A549 (cell line): ENCODE data around the gene CDH2. TPM values are rescaled to one million over a fixed set of nuclear protein-coding genes. Genes with fewer than 3 reads are reported as not detected.

Experiments
- ATAC-seq, 2 experiments: fragments of 200-7000 bp in 1 of 2; fragments of >200 bp in 1 of 2; cut with Nextera tagmentation in 1 of 2; cut with Tn5 transposase in 1 of 2; 3 replicates each; pipeline versions ENCODE4 v1.8.0 to v1.9.1; 2018 to 2020; ENCODE audit warnings: mild to moderate bottlenecking in 1 of 2, moderate library complexity in 1 of 2
- CTCF ChIA-PET: fragments of 300-600 bp; sonication (Branson Sonifier 250); formaldehyde crosslinking; extraction: SDS; loops from one replicate; lab custom pipeline; 2021; ENCODE audit warnings: antibody characterized with exemption, inconsistent platforms; lab: Yijun Ruan, JAX
- POLR2A ChIA-PET: fragments of 350-600 bp; formaldehyde crosslinking; extraction: SDS; loops from one replicate; lab custom pipeline; 2021; ENCODE audit warnings: antibody characterized with exemption, inconsistent platforms; lab: Yijun Ruan, JAX
- DNase-seq, 2 experiments: peaks; one replicate each; pipeline versions ENCODE4 v3.0.0 to v3.0.0-alpha.2; 2011 to 2016; ENCODE audit warnings: low read depth in 1 of 2, low spot score in 1 of 2
- FAIRE-seq: peaks from 2 replicates; lab custom pipeline; 2011; peaks lifted over from hg19 to GRCh38; lab: Jason Lieb, UNC
- H3K27ac ChIP-seq, 2 experiments: fragments of >200 bp; sonication (Bioruptor Twin); formaldehyde crosslinking; 3 replicates each; pipeline ENCODE4 v1.5.1; 2016 to 2017
- H3K4me1 ChIP-seq: fragments of >200 bp; sonication (Bioruptor Twin); formaldehyde crosslinking; 3 replicates; pipeline ENCODE4 v1.6.1; 2016
- H3K4me2 ChIP-seq: fragments of >200 bp; sonication (Bioruptor Twin); formaldehyde crosslinking; 3 replicates; pipeline ENCODE4 v1.6.1; 2016
- H3K4me3 ChIP-seq: fragments of >200 bp; sonication (Bioruptor Twin); formaldehyde crosslinking; 3 replicates; pipeline ENCODE4 v1.5.1; 2016
- H3K9me3 ChIP-seq: fragments of >200 bp; sonication (Bioruptor Twin); formaldehyde crosslinking; 3 replicates; pipeline ENCODE4 v1.6.1; 2016
- CEBPB ChIP-seq, 2 experiments: fragments of >200 bp in 1 of 2; sonication (Bioruptor Twin) in 1 of 2; formaldehyde crosslinking in 1 of 2; IDR thresholded peaks; 2 replicates each; pipeline ENCODE4 v1.6.1; 2012 to 2016
- CHD4 ChIP-seq: fragments of 200-600 bp; sonication (generic); IDR thresholded peaks from 2 replicates; pipeline ENCODE4 v1.6.1; 2016; ENCODE audit warnings: antibody characterized with exemption, mild to moderate bottlenecking, borderline replicate concordance
- EHF ChIP-seq: fragments of 250-450 bp; sonication (Bioruptor Pico); IDR thresholded peaks from 2 replicates; pipeline ENCODE4 v1.5.0; 2020; ENCODE audit warnings: mild to moderate bottlenecking
- EHMT2 ChIP-seq: fragments of 200-600 bp; sonication (generic); IDR thresholded peaks from 2 replicates; pipeline ENCODE4 v1.6.1; 2016; ENCODE audit warnings: antibody characterized with exemption, low read depth, mild to moderate bottlenecking, moderate library complexity
- ELK1 ChIP-seq: fragments of 150-350 bp; IDR thresholded peaks from 2 replicates; pipeline ENCODE4 v1.6.1; 2014; ENCODE audit warnings: low read depth, mild to moderate bottlenecking, low read length
- EP300 ChIP-seq, 2 experiments: fragments of >200 bp; sonication (Bioruptor Twin); formaldehyde crosslinking; IDR thresholded peaks; 2 replicates in 1 of 2; 3 replicates in 1 of 2; pipeline ENCODE4 v1.6.1; 2016 to 2017
- FOSB ChIP-seq: fragments of 250-450 bp; sonication (Bioruptor Pico); IDR thresholded peaks from 2 replicates; pipeline ENCODE4 v1.5.0; 2020; ENCODE audit warnings: mild to moderate bottlenecking, moderate library complexity
- MAZ ChIP-seq: fragments of 150-350 bp; IDR thresholded peaks from 2 replicates; pipeline ENCODE4 v1.6.1; 2014; ENCODE audit warnings: antibody characterized with exemption, low read depth, low read length, borderline replicate concordance
- NPAS2 ChIP-seq: fragments of 250-450 bp; sonication (Bioruptor Pico); IDR thresholded peaks from 2 replicates; pipeline ENCODE4 v1.8.0; 2022; ENCODE audit warnings: mild to moderate bottlenecking, moderate library complexity, borderline replicate concordance
- RAD21 ChIP-seq, 2 experiments: fragments of >200 bp in 1 of 2; sonication (Bioruptor Twin) in 1 of 2; formaldehyde crosslinking in 1 of 2; IDR thresholded peaks in 1 of 2; conservative IDR thresholded peaks in 1 of 2; 2 replicates in 1 of 2; 3 replicates in 1 of 2; pipeline ENCODE4 v1.6.1; 2012 to 2018; ENCODE audit warnings: inconsistent platforms in 1 of 2
- RARB ChIP-seq: fragments of 250-450 bp; sonication (Bioruptor Pico); IDR thresholded peaks from 2 replicates; pipeline ENCODE4 v1.8.0; 2021; ENCODE audit warnings: mild to moderate bottlenecking, moderate library complexity
- RCOR1 ChIP-seq: fragments of 150-350 bp; IDR thresholded peaks from 2 replicates; pipeline ENCODE4 v1.6.1; 2014; ENCODE audit warnings: antibody characterized with exemption, low read length, low read depth
- RFX5 ChIP-seq: fragments of 450-650 bp; IDR thresholded peaks from 2 replicates; pipeline ENCODE4 v1.7.1; 2014; ENCODE audit warnings: antibody characterized with exemption, mild to moderate bottlenecking, moderate library complexity
- RNF2 ChIP-seq: fragments of 200-600 bp; sonication (generic); IDR thresholded peaks from 2 replicates; pipeline ENCODE4 v1.6.1; 2016; ENCODE audit warnings: low read depth, mild to moderate bottlenecking, antibody characterized with exemption, moderate library complexity, borderline replicate concordance
- SMC3 ChIP-seq: fragments of >200 bp; sonication (Bioruptor Twin); formaldehyde crosslinking; IDR thresholded peaks from 3 replicates; pipeline ENCODE4 v1.6.1; 2018; ENCODE audit warnings: inconsistent platforms
- ZC3H11A ChIP-seq: fragments of 450-650 bp; IDR thresholded peaks from 2 replicates; pipeline ENCODE4 v1.6.1; 2014; ENCODE audit warnings: antibody characterized with exemption, mild to moderate bottlenecking
- ZFP36 ChIP-seq: fragments of 450-650 bp; IDR thresholded peaks from 2 replicates; pipeline ENCODE4 v1.6.1; 2014; ENCODE audit warnings: borderline replicate concordance; ENCODE audit not compliant: partially characterized antibody
- WGBS: methylation state at CpG from one replicate; pipeline ENCODE4 v1.1.6; 2017; ENCODE audit errors: missing lambda C conversion rate; 5-methylcytosine and 5-hydroxymethylcytosine counted together
- polyA plus RNA-seq, 4 experiments: library from polyadenylated mRNA; depleted of rRNA in 3 of 4; stranded (reverse); fragments of >200 nt; fragmentation: RNase III in 1 of 4; extraction: RNeasy Plus Mini Kit Qiagen cat#74134 plus additional on column Dnase treatment in 1 of 4; gene quantifications; 2 replicates in 3 of 4; 3 replicates in 1 of 4; pipeline ENCODE4 v1.2.3, GENCODE V29; 2011 to 2017
- TF ChIP-seq, protein P1 (sequence below): fragments of >200 bp; sonication (Bioruptor Twin); formaldehyde crosslinking; IDR thresholded peaks from 3 replicates; pipeline ENCODE4 v1.5.1; 2016

CDH2 gene
- polyA plus RNA-seq, 2 of the 4 experiments (the other 2 are of a cell fraction), result 54.0 to 71.9 TPM

DNA sequence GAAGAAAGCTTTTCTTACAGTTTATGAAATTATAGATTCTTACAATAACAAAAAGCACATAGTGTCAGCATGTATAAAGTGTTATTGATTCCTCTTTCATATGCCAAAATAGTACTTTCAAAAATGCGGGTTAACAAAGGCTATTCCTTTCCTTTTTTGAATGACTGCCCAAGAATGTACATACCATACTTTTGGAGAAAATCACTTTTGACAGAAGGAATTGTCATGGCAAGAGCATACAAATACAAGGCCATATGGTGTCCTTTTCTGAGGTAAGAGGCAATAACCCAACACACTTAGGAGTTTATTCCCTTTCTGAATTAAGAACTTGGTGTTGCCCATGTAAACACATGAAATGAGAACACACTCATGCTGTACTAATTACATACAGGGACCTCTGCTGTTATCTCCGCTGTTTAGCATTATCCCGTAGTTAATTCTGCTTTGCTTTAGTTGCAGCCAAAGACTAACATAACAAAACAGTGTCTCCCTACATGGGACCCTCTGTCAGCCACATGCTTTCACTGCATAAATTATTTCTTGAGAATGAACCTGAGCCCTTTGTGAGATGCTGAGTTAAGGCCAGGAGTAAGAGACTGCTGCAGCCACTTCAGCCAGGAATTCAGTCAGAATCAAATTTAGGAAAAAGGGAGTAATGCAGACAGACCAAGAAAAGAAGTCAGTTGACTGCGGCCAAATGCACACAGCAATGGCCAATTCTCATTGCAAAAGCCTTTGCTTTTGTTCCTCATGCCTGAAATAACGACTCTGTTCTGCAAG lies 67.0 kb downstream of the CDH2 start:
- FAIRE-seq, result no peak
- DNase-seq, result no peak
- CTCF ChIA-PET, result interaction anchor here (0.5 to 1.1 kb wide), 2 partner anchors 61 to 125 kb away, joined by 3 to 4 read pairs; no protein-coding TSS in a partner anchor
- peak overlapping the region in 1 of 2 experiments; percentile 53; a peak in 2 of 6 replicates for H3K27ac ChIP-seq
- ATAC-seq, result no peak
- TF ChIP-seq EP300 (IDR thresholded peaks at IDR 0.05), result no peak
- no peak for TF ChIP-seq EHMT2
- TF ChIP-seq RCOR1, result no peak
- no peak for TF ChIP-seq ELK1
- no peak for TF ChIP-seq FOSB (CRISPR knock-in tag)
- TF ChIP-seq CHD4, result no peak
- no peak for TF ChIP-seq MAZ
- no peak for TF ChIP-seq NPAS2 (CRISPR knock-in tag)
- TF ChIP-seq RNF2, result no peak
- no peak for TF ChIP-seq CEBPB (IDR thresholded peaks at IDR 0.05)
- TF ChIP-seq ZC3H11A, result no peak
- no peak for TF ChIP-seq ZFP36
- TF ChIP-seq RARB (CRISPR knock-in tag), result no peak
- TF ChIP-seq RFX5, result no peak
- TF ChIP-seq, all 56 proteins: peak for 0
- Histone ChIP-seq H3K4me3 (no peak overlapping the region), H3K4me2 (no peak overlapping the region), H3K4me1 (peaks cover 77% of the 10 kb centered on the region), H3K9me3 (no peaks in the 10 kb centered on the region)
- WGBS, result 85% methylated on average over 5 of the region's 5 CpGs
- POLR2A ChIA-PET, result no interaction called here

DNA sequence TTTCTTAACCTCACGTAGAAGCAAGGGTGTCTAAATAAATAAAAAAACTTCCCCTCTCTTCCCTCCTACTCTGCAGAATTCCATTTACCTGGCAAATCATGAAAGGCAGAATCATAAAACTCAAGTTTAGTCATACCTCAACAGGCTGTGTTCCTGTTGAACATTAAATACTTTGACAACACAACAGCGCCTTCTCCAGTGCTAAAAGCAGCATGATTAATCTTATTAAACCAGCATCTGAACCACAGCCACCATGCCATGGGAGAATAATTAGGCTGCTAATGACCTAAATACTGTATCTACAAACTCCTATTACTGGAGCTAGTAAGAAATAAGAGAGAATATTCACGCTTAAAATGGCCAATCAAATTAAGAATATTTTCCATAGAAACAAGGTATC lies 68.1 kb downstream of the CDH2 start:
- WGBS, result 35% methylated on average over 3 of the region's 3 CpGs
- no peak for FAIRE-seq
- peak in 1 of 2 experiments; percentile 53 for DNase-seq
- Histone ChIP-seq H3K9me3 (no peaks in the 10 kb centered on the region), H3K4me1 (peaks cover 67% of the 10 kb centered on the region), H3K4me2 (peak overlapping the region; percentile 44; the same call in 2 of the 3 replicates), H3K27ac (peak overlapping the region in 1 of 2 experiments; percentile 61; a peak in 1 of 6 replicates), H3K4me3 (no peak overlapping the region)
- TF ChIP-seq RAD21 (conservative IDR thresholded peaks at IDR 0.05 in 1 of 2, IDR thresholded peaks at IDR 0.05 in 1 of 2), result peak; percentile 66 to 68
- TF ChIP-seq CEBPB (IDR thresholded peaks at IDR 0.05), result no peak
- no peak for TF ChIP-seq EHF (CRISPR knock-in tag)
- TF ChIP-seq SMC3, result peak; percentile 57
- TF ChIP-seq, protein P1, sequence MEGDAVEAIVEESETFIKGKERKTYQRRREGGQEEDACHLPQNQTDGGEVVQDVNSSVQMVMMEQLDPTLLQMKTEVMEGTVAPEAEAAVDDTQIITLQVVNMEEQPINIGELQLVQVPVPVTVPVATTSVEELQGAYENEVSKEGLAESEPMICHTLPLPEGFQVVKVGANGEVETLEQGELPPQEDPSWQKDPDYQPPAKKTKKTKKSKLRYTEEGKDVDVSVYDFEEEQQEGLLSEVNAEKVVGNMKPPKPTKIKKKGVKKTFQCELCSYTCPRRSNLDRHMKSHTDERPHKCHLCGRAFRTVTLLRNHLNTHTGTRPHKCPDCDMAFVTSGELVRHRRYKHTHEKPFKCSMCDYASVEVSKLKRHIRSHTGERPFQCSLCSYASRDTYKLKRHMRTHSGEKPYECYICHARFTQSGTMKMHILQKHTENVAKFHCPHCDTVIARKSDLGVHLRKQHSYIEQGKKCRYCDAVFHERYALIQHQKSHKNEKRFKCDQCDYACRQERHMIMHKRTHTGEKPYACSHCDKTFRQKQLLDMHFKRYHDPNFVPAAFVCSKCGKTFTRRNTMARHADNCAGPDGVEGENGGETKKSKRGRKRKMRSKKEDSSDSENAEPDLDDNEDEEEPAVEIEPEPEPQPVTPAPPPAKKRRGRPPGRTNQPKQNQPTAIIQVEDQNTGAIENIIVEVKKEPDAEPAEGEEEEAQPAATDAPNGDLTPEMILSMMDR, result peak; percentile 52
- ChIA-PET POLR2A (no interaction called here), CTCF (interaction anchor here (0.8 to 1.3 kb wide), 3 partner anchors 25 to 123 kb away, joined by 3 read pairs; no protein-coding TSS in a partner anchor)
- ATAC-seq, result peak; percentile 70 to 74; a peak in 4 of 6 replicates

GRCh38 chr18:28108254-28108653 lies 68.7 kb downstream of the CDH2 start:
- FAIRE-seq (no peak), DNase-seq (no peak), ATAC-seq (no peak)
- Histone ChIP-seq H3K4me2 (peak overlapping the region; percentile 44), H3K4me3 (no peak overlapping the region), H3K9me3 (no peaks in the 10 kb centered on the region), H3K27ac (peak overlapping the region in 1 of 2 experiments; percentile 61; a peak in 2 of 6 replicates), H3K4me1 (peaks cover 62% of the 10 kb centered on the region)
- ChIA-PET POLR2A (no interaction called here), CTCF (interaction anchor here (0.6 to 1.3 kb wide), 3 partner anchors 24 to 53 kb away, joined by 3 read pairs; no protein-coding TSS in a partner anchor)
- 96% methylated on average over 1 of the region's 1 CpG for WGBS
- TF ChIP-seq RCOR1, result no peak
